ENCODE measurements around the gene CCZ1. TPM values are rescaled to one million over a fixed set of nuclear protein-coding genes. Genes with fewer than 3 reads are reported as not detected.
"Not testable (repeated sequence)": the region's sequence is repeated elsewhere in the genome, so short reads cannot be mapped to it uniquely, and the experiment has no call there.

The CCZ1 gene
- total RNA-seq, 4 donors from 2014 or later, result 47.8 to 71.1 (median 58.0) TPM

DNA sequence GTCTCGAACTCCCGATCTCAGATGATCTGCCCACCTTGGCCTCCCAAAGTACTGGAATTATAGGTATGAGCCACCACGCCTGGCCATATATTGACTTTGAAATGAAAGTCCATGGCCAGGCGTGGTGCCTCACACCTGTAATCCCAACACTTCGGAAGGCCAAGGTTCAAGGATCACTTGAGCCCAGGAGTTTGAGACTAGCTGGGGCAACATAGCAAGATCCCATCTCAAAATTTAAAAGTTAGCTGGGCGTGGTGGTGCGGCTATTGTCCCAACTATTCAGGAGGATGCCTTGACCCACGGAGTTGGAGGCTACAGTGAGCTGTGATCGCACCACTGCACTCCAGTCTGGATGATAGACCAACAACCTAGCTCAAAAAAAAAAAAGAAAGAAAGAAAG, 6.0 kb upstream of the CCZ1 start:
- TF ChIP-seq, protein P1, sequence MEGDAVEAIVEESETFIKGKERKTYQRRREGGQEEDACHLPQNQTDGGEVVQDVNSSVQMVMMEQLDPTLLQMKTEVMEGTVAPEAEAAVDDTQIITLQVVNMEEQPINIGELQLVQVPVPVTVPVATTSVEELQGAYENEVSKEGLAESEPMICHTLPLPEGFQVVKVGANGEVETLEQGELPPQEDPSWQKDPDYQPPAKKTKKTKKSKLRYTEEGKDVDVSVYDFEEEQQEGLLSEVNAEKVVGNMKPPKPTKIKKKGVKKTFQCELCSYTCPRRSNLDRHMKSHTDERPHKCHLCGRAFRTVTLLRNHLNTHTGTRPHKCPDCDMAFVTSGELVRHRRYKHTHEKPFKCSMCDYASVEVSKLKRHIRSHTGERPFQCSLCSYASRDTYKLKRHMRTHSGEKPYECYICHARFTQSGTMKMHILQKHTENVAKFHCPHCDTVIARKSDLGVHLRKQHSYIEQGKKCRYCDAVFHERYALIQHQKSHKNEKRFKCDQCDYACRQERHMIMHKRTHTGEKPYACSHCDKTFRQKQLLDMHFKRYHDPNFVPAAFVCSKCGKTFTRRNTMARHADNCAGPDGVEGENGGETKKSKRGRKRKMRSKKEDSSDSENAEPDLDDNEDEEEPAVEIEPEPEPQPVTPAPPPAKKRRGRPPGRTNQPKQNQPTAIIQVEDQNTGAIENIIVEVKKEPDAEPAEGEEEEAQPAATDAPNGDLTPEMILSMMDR (IDR thresholded peaks at IDR 0.05; ENCODE audit: low read depth), result no peak

DNA sequence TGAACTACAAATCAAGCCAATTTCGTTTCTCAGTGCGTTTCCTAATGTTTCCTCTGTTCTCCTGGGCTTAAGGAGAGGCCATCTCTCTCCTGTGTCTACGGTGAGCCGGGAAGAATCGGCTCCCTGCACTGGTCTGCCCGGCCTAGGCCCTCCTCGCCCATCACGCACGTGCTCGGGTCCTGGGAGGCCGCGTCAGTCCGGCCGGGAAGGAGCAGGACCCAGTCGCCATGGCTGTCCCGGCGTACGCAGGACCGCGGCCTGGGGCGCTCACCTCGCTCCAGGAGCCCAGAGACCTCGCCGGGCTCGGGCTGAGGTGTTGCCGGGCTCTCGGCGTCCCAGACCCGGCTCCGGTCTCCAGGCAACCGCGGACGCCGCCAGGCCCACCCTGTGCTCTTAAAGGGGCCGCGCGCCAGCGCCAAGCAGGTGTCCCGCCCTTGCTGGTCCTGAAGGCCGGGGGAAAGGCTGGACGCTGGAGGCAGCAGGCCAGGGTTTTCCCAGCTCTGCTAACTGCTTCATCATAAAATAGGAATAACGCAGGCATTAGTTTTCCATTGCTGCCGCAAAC, 71.9 kb downstream of the CCZ1 start, which contains the start of gene RSPH10B:
TSS of gene RSPH10B (minus strand) at position 343 of the 565 bp plus-strand sequence. CDS start 3,573 bp downstream, outside the sequence.
- TF ChIP-seq, protein P1 (IDR thresholded peaks at IDR 0.05; ENCODE audit: low read depth), result not testable (repeated sequence)

Small RNA genes lying within 50 kb of the gene (small RNA-seq; reads per million reads assigned to genes)
- gene RN7SL556P, result not detected

Other genes starting within 250 kb of the CCZ1 start
- gene RNF216, start 117.1 kb upstream of the CCZ1 start, total RNA-seq, result 10 to 100 TPM; 28.0 to 36.4 (median 31.9) TPM
- not detected for gene OCM, start 17.9 kb upstream of the CCZ1 start, total RNA-seq
- not detected for gene RSPH10B, start 72.0 kb downstream of the CCZ1 start, total RNA-seq
- 10 to 100 TPM in 3 of 4 donors, 1 to 10 TPM in 1; 8.2 to 14.5 (median 12.3) TPM for gene PMS2, start 110.3 kb downstream of the CCZ1 start, total RNA-seq
- 10 to 100 TPM; 14.4 to 59.0 (median 21.2) TPM for gene AIMP2, start 110.5 kb downstream of the CCZ1 start, total RNA-seq
- gene ANKRD61, start 132.6 kb downstream of the CCZ1 start, total RNA-seq, result 1 to 10 TPM in 1 of 4 donors, under 1 TPM in 1, not detected in 2; 0.44 to 1.3 TPM
- gene EIF2AK1, start 160.4 kb downstream of the CCZ1 start, total RNA-seq, result 100 to 1,000 TPM; 111 to 280 (median 160) TPM
- 1 to 10 TPM; 5.1 to 8.6 (median 6.6) TPM for gene USP42, start 206.2 kb downstream of the CCZ1 start, total RNA-seq

All from subcutaneous adipose tissue (tissue), 4 donors.